ENCODE data around the gene CYP4A11.
"Not testable (repeated sequence)": the region's sequence is repeated elsewhere in the genome, so short reads cannot be mapped to it uniquely, and the experiment has no call there.

CYP4A11 gene

GRCh38 chr1:46910790-46911189 is 30.5 kb downstream of the CYP4A11 start:
- no peak for DNase-seq

DNA sequence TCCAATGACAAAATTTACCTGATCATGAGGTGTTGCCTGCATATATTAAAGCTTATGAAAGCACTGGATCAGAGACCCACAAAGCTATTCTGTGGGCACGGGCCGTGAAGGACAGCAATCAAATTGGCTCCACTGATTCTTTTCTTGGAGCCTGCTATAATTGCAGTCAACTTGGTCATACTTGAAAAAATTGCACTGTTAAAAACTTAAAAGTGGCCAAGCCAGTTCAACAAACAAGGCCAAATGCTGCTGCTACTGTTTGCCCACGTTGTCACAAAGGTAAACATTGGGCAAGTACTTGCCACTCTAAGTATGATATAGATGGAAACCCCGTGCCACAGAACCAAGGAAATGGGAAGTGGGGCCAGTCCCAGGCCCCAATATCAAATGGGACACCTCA is 37.8 kb downstream of the CYP4A11 start:
- DNase-seq, result no peak

GRCh38 chr1:46900401-46900800 is 40.9 kb downstream of the CYP4A11 start:
- DNase-seq, result no peak

- not testable (repeated sequence) for DNase-seq
Measured at GRCh38 chr1:46881656-46882055, 59.6 kb downstream of the CYP4A11 start.
